WTC11 (cell line): ENCODE data around the gene ZIC1.

Experiments used
- ATF3 ChIP-seq: sonication (generic); formaldehyde crosslinking; conservative IDR thresholded peaks from 2 replicates; pipeline ENCODE4 v1.8.1; 2022; ENCODE audit warnings: mild to moderate bottlenecking, missing genetic modification reagents
- CREB1 ChIP-seq: sonication (generic); formaldehyde crosslinking; IDR thresholded peaks from 2 replicates; pipeline ENCODE4 v1.8.0; 2023; ENCODE audit warnings: mild to moderate bottlenecking, missing genetic modification reagents
- CTCF ChIP-seq: fragments of 200-600 bp; IDR thresholded peaks from 2 replicates; pipeline ENCODE4 v1.8.0; 2022; ENCODE audit warnings: antibody characterized with exemption
- E2F5 ChIP-seq: sonication (generic); formaldehyde crosslinking; IDR thresholded peaks from 2 replicates; pipeline ENCODE4 v1.8.1; 2022; ENCODE audit warnings: mild to moderate bottlenecking, moderate library complexity, missing genetic modification reagents
- GTF2I ChIP-seq: fragments of 250-450 bp; sonication (Bioruptor Pico); conservative IDR thresholded peaks from 2 replicates; pipeline ENCODE4 v1.4.0; 2021; ENCODE audit warnings: mild to moderate bottlenecking
- HMGXB4 ChIP-seq: sonication (generic); formaldehyde crosslinking; IDR thresholded peaks from 2 replicates; pipeline ENCODE4 v1.8.1; 2023; ENCODE audit warnings: mild to moderate bottlenecking, moderate library complexity, missing genetic modification reagents
- KAT7 ChIP-seq: sonication (generic); formaldehyde crosslinking; IDR thresholded peaks from 2 replicates; pipeline ENCODE4 v1.8.1; 2023; ENCODE audit warnings: missing genetic modification reagents, mild to moderate bottlenecking, borderline replicate concordance
- MAX ChIP-seq: sonication (generic); formaldehyde crosslinking; IDR thresholded peaks from 2 replicates; pipeline ENCODE4 v1.8.0; 2022; ENCODE audit warnings: mild to moderate bottlenecking, missing genetic modification reagents
- PRDM15 ChIP-seq: sonication (generic); formaldehyde crosslinking; IDR thresholded peaks from 2 replicates; pipeline ENCODE4 v1.8.0; 2022; ENCODE audit warnings: missing genetic modification reagents
- SOX15 ChIP-seq: fragments of 250-450 bp; sonication (Bioruptor Pico); IDR thresholded peaks from 2 replicates; pipeline ENCODE4 v1.9.0; 2021; ENCODE audit warnings: mild to moderate bottlenecking
- SP1 ChIP-seq: sonication (generic); formaldehyde crosslinking; conservative IDR thresholded peaks from 2 replicates; pipeline ENCODE4 v1.8.1; 2022; ENCODE audit warnings: missing genetic modification reagents
- TCF7 ChIP-seq: sonication (generic); formaldehyde crosslinking; IDR thresholded peaks from 2 replicates; pipeline ENCODE4 v1.8.0; 2022; ENCODE audit warnings: mild to moderate bottlenecking, low read depth, missing genetic modification reagents, moderate library complexity
- ZNF138 ChIP-seq: sonication (generic); formaldehyde crosslinking; conservative IDR thresholded peaks from 2 replicates; pipeline ENCODE4 v1.8.1; 2022; ENCODE audit warnings: mild to moderate bottlenecking, moderate library complexity, missing genetic modification reagents
- ZNF532 ChIP-seq: fragments of 250-450 bp; sonication (Bioruptor Pico); IDR thresholded peaks from 2 replicates; pipeline ENCODE4 v1.9.0; 2021; ENCODE audit warnings: mild to moderate bottlenecking, borderline replicate concordance

GRCh38 chr3:147408188-147409100, 721 bp upstream of the ZIC1 start:
- TF ChIP-seq HMGXB4 (no peak), MAX (CRISPR knock-in tag) (no peak), E2F5 (CRISPR knock-in tag) (no peak), CTCF (no peak), ATF3 (CRISPR knock-in tag) (no peak), GTF2I (no peak), PRDM15 (CRISPR knock-in tag) (no peak), ZNF138 (CRISPR knock-in tag) (no peak), TCF7 (CRISPR knock-in tag) (no peak), ZNF532 (CRISPR knock-in tag) (no peak), KAT7 (no peak), SP1 (CRISPR knock-in tag) (no peak), CREB1 (CRISPR knock-in tag) (no peak), SOX15 (CRISPR knock-in tag) (no peak)
